Uterus (tissue), 2 donors: ENCODE measurements around the gene DOCK3.

Experiments used
- POLR2A ChIP-seq, 2 donors: fragments of 450-650 bp; IDR thresholded peaks; one replicate each; pipeline ENCODE4 v1.6.1; 2016; ENCODE audit warnings: antibody characterized with exemption in 2 of 2, mild to moderate bottlenecking in 1 of 2, moderate library complexity in 1 of 2
- TF ChIP-seq, protein P1 (sequence below), 4 experiments: fragments of 200-600 bp in 2 of 4; fragments of 450-650 bp in 2 of 4; sonication (generic) in 2 of 4; IDR thresholded peaks; one replicate each; pipeline ENCODE4 v1.5.1; 2016 to 2019; ENCODE audit warnings: antibody characterized with exemption in 4 of 4, mild to moderate bottlenecking in 2 of 4, moderate library complexity in 1 of 4

DNA sequence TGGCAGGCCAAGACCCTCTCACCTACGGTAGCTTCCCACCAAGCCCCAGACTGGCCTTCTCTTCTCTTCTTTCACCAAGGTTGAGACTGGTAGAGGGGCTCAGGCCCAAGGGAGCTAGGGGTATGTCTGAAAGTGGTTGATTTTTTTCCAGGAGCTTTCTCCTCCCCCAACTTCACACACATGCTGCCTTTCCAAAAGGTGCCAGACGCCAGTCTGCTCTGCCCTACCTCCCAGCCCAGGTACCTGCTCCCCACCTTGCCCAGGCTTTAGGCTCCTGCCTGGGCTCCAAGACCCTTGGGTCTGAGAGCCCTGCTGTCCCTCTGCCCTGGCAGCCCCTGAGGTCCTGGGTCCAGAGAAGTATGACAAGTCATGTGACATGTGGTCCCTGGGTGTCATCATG, 29.3 kb upstream of the DOCK3 start:
- TF ChIP-seq, protein P1, sequence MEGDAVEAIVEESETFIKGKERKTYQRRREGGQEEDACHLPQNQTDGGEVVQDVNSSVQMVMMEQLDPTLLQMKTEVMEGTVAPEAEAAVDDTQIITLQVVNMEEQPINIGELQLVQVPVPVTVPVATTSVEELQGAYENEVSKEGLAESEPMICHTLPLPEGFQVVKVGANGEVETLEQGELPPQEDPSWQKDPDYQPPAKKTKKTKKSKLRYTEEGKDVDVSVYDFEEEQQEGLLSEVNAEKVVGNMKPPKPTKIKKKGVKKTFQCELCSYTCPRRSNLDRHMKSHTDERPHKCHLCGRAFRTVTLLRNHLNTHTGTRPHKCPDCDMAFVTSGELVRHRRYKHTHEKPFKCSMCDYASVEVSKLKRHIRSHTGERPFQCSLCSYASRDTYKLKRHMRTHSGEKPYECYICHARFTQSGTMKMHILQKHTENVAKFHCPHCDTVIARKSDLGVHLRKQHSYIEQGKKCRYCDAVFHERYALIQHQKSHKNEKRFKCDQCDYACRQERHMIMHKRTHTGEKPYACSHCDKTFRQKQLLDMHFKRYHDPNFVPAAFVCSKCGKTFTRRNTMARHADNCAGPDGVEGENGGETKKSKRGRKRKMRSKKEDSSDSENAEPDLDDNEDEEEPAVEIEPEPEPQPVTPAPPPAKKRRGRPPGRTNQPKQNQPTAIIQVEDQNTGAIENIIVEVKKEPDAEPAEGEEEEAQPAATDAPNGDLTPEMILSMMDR (IDR thresholded peaks at IDR 0.05), result no peak
- TF ChIP-seq POLR2A (IDR thresholded peaks at IDR 0.05), result no peak
